ENCODE data around the gene TNPO2.

The TNPO2 gene

DNA sequence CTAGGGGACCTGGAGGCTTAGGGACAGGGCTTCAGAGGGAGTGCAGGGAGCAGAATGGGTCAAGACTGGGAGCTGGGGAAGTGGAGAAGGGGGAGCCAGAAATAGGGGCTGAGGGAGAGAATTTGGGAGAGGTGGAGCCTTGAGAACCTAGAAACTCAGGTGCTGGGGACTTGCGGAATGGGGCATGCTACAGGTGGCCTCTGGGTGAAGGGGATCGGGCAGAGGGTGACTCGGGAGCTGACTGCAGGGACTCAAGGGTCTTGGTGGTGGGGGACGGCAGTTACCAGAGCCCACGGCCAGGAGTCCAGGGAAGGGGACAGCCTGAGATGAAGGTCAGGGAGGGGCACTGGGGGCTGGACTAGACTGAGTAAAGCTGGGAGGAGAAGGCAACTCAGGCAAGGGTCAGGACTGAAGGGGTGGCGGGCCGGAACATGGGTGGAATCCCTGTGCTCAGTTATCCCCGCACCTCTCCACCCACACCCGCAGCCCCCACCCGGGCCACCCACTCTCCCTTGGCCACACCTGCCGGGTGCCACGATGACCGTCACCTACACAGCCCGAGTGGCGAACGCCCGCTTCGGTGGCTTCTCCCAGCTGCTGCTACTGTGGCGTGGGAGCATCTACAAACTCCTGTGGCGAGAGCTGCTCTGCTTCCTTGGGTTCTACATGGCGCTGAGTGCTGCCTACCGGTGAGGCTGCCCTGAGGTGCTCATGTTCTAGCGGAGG, 28.5 kb upstream of the TNPO2 start:
- DNase-seq (ENCODE audit: low read depth), result no peak
- TF ChIP-seq, protein P1, sequence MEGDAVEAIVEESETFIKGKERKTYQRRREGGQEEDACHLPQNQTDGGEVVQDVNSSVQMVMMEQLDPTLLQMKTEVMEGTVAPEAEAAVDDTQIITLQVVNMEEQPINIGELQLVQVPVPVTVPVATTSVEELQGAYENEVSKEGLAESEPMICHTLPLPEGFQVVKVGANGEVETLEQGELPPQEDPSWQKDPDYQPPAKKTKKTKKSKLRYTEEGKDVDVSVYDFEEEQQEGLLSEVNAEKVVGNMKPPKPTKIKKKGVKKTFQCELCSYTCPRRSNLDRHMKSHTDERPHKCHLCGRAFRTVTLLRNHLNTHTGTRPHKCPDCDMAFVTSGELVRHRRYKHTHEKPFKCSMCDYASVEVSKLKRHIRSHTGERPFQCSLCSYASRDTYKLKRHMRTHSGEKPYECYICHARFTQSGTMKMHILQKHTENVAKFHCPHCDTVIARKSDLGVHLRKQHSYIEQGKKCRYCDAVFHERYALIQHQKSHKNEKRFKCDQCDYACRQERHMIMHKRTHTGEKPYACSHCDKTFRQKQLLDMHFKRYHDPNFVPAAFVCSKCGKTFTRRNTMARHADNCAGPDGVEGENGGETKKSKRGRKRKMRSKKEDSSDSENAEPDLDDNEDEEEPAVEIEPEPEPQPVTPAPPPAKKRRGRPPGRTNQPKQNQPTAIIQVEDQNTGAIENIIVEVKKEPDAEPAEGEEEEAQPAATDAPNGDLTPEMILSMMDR (conservative IDR thresholded peaks at IDR 0.05; ENCODE audit: low read length), result no peak
- no peak overlapping the region for H3K4me3 ChIP-seq (ENCODE audit: low read length)

- H3K4me3 ChIP-seq (ENCODE audit: low read length), result no peak within 1 kb of the TSS
- TF ChIP-seq, protein P1 (conservative IDR thresholded peaks at IDR 0.05; ENCODE audit: low read length), result no peak
- DNase-seq (ENCODE audit: low read depth), result no peak
Observed at GRCh38 chr19:12751635-12752034, 27.9 kb upstream of the TNPO2 start, which contains the start of gene BEST2. BEST2 (plus strand) TSS chr19:12751791; CDS start chr19:12752593, 802 bp downstream.

DNA sequence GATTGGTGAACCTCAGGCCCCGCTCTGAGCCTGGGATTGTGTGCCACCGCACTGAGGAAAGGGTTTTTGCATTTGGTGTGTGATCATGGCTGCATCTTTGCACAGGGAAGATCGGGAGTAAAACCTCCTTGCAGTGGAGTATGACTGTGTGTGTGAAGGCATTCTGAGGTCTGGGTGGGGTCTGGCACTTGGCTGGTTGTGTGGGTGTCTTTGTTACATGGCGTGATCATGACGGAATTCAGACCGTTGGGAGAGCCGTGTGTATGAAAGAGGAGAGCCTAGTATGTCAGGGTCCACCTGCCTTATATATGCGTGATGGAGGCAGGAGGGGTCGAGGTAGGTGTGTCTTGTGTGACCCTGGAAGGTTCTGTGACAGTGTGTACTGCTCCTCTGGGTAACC, 27.1 kb upstream of the TNPO2 start:
- H3K4me3 ChIP-seq (ENCODE audit: low read length), result no peak overlapping the region
- DNase-seq (ENCODE audit: low read depth), result no peak
- TF ChIP-seq, protein P1 (conservative IDR thresholded peaks at IDR 0.05; ENCODE audit: low read length), result no peak

GRCh38 chr19:12749938-12750521, 26.3 kb upstream of the TNPO2 start:
- no peak for DNase-seq (ENCODE audit: low read depth)
- TF ChIP-seq, protein P1 (conservative IDR thresholded peaks at IDR 0.05; ENCODE audit: low read length), result no peak
- H3K4me3 ChIP-seq (ENCODE audit: low read length), result no peak overlapping the region

DNA sequence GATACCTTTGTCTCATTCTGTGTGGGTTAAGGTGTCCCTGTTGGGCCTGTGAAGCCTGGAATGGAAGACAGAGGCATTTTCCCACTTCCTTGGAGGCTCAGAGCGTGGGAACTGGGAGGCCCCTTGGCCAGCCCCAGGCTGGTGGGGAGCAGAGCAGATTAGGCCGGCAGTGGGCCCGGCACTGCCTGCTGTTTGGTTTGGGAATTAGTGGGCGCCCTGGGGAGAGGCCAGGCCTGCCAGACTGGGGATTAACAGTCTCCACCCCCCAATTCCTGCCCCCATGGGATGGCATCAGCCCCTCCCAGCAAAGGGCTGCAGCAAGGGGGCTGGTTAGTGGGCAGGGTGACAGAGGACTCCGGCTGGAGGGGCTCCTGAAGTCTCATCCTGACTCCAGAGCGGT, 24.8 kb upstream of the TNPO2 start:
- H3K4me3 ChIP-seq (ENCODE audit: low read length), result no peak overlapping the region
- DNase-seq (ENCODE audit: low read depth), result no peak
- TF ChIP-seq, protein P1 (conservative IDR thresholded peaks at IDR 0.05; ENCODE audit: low read length), result no peak

DNA sequence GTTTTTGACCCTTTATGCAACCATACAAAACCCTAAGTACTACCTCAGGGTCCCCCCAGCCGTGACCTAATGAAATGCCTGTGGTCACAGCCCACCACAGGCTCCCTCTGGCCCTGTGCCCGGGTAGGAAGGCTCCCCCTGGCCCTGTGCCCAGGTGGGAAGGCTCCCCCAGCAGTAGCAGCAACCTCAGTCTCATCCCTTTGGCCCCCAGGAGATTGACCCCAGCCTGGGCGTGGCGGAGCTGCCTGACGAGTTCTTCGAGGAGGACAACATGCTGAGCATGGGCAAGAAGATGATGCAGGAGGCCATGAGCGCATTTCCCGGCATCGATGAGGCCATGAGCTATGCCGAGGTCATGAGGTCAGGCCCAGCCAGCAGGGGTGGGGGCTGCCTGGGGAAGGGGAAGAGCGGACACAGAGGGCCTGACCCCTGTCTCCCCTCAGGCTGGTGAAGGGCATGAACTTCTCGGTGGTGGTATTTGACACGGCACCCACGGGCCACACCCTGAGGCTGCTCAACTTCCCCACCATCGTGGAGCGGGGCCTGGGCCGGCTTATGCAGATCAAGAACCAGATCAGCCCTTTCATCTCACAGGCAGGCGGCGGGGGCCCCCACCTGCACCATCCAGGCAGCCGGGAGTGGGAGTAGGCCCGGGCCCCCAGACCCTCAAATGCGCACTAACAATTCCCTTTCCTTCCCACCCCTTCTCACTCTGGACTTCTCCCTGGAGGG, 21.6 kb upstream of the TNPO2 start:
- DNase-seq (ENCODE audit: low read depth), result no peak
- TF ChIP-seq, protein P1 (conservative IDR thresholded peaks at IDR 0.05; ENCODE audit: low read length), result no peak
- H3K4me3 ChIP-seq (ENCODE audit: low read length), result no peak overlapping the region

Data from AG10803 (cell line).